Activated naive CD4-positive, alpha-beta T cell (primary cell): Measurements from ENCODE around the gene ZDHHC24.

Experiments
- DNase-seq, 4 experiments: peaks; one replicate each; lab custom pipeline; 2025; lab: John Stamatoyannopoulos, UW

The ZDHHC24 gene

DNA sequence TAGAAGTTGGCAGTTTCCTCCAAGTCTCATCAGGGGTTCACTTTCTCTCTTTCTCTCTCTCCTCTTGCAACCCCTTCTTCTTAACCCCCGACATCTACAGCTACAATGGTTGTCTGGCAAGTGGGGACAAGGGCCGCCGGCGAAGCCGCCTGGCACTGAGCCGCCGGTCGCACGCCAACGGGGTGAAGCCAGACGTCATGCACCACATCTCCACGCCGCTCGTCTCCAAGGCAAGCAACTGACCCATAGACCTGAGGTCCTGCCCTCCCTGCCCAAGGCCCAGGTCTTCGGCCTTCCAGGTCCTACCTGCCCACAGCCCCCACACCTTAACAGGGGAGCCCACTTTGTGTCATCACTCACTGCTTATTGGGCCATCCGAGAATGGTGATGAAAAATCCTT is 74.7 kb downstream of the ZDHHC24 start:
- DNase-seq: no peak
